Activated CD4-positive, alpha-beta T cell treated with anti-CD3 and anti-CD28 coated beads for 36 hours (primary cell): Measurements from ENCODE around the gene KIF26B. TPM values are rescaled to one million over a fixed set of nuclear protein-coding genes. Genes with fewer than 3 reads are reported as not detected.
A peak's percentile ranks its signal among the peaks of the same experiment; 100 is the strongest.

Experiments
- ATAC-seq: fragments of 200-7000 bp; cut with Tn5 transposase; one replicate; pipeline ENCODE4 v1.10.0; 2021; ENCODE audit warnings: mild to moderate bottlenecking, moderate library complexity
- CTCF ChIA-PET: fragments of 350-600 bp; sonication (Branson Sonifier 250); formaldehyde crosslinking; loops from one replicate; lab custom pipeline; 2021; ENCODE audit warnings: antibody characterized with exemption; lab: Charles Lee
- POLR2A ChIA-PET: fragments of 350-600 bp; sonication (Branson Sonifier 250); formaldehyde crosslinking; loops from one replicate; lab custom pipeline; 2021; ENCODE audit warnings: antibody characterized with exemption, inconsistent platforms; lab: Charles Lee
- DNase-seq: peaks from one replicate; pipeline ENCODE4 v3.0.0-alpha.2; 2020
- H3K27ac Mint-ChIP-seq: one replicate; pipeline ENCODE4 v1.8.0; 2021; ENCODE audit warnings: mixed read lengths
- H3K27me3 Mint-ChIP-seq: one replicate; pipeline ENCODE4 v1.8.0; 2021; ENCODE audit warnings: mixed read lengths
- H3K36me3 Mint-ChIP-seq: one replicate; pipeline ENCODE4 v1.8.0; 2021; ENCODE audit warnings: low read depth, mixed read lengths
- H3K4me1 Mint-ChIP-seq: one replicate; pipeline ENCODE4 v1.8.0; 2021; ENCODE audit warnings: mixed read lengths
- H3K4me3 Mint-ChIP-seq: one replicate; pipeline ENCODE4 v1.8.0; 2021; ENCODE audit warnings: mild to moderate bottlenecking, moderate library complexity, mixed read lengths
- H3K9me3 Mint-ChIP-seq: one replicate; pipeline ENCODE4 v1.8.0; 2021; ENCODE audit warnings: low read depth, mixed read lengths
- intact Hi-C, 2 experiments: fragments of 100-400 bp; cut with DNase I in 1 of 2; cut with micrococcal nuclease in 1 of 2; formaldehyde crosslinking; loops; one replicate each; pipeline versions ENCODE4 v1.14.2 to v1.15.1; 2022 to 2024; cut with DNase I, micrococcal nuclease
- total RNA-seq, 2 experiments: library from RNA; stranded (reverse); gene quantifications; one replicate each; pipeline ENCODE4 v1.2.3, GENCODE V29; 2021

The KIF26B gene
- total RNA-seq, 2 experiments from 2014 or later: 0.16 to 0.23 TPM

GRCh38 chr1:245448531-245448930 is 293.7 kb downstream of the KIF26B start:
- DNase-seq (no peak), ATAC-seq (no peak)
- Mint-ChIP-seq H3K4me1 (no peaks in the 10 kb centered on the region), H3K4me3 (no peak overlapping the region), H3K9me3 (no peaks in the 10 kb centered on the region), H3K27ac (no peak overlapping the region), H3K36me3 (no peaks in the 10 kb centered on the region), H3K27me3 (no peaks in the 10 kb centered on the region)
- intact Hi-C loops: loop anchor here in 1 of 2 experiments (10.0 kb wide), 1 partner anchor 294 kb away; the partner anchor contains the start of gene KIF26B
- ChIA-PET CTCF (no interaction called here), POLR2A (no interaction called here)

- intact Hi-C loops: loop anchor here in 1 of 2 experiments (10.0 kb wide), 1 partner anchor 294 kb away; the partner anchor contains the start of gene KIF26B
- Mint-ChIP-seq H3K27me3 (no peaks in the 10 kb centered on the region), H3K36me3 (no peaks in the 10 kb centered on the region), H3K4me3 (no peak overlapping the region), H3K4me1 (no peaks in the 10 kb centered on the region), H3K9me3 (no peaks in the 10 kb centered on the region), H3K27ac (no peak overlapping the region)
- ChIA-PET POLR2A (no interaction called here), CTCF (no interaction called here)
- ATAC-seq (no peak), DNase-seq (no peak)
These were observed 294.2 kb downstream of the KIF26B start for GRCh38 chr1:245448975-245449431.

GRCh38 chr1:245453541-245453940 is 298.8 kb downstream of the KIF26B start:
- H3K36me3 Mint-ChIP-seq: no peaks in the 10 kb centered on the region
- CTCF ChIA-PET: no interaction called here
- intact Hi-C loops: no loop called here
- H3K9me3 Mint-ChIP-seq: no peaks in the 10 kb centered on the region
- H3K4me1 Mint-ChIP-seq: no peaks in the 10 kb centered on the region
- ATAC-seq: no peak
- POLR2A ChIA-PET: no interaction called here
- H3K4me3 Mint-ChIP-seq: no peak overlapping the region
- H3K27me3 Mint-ChIP-seq: peaks cover 2% of the 10 kb centered on the region
- DNase-seq: no peak
- H3K27ac Mint-ChIP-seq: no peak overlapping the region

- Mint-ChIP-seq H3K9me3 (no peaks in the 10 kb centered on the region), H3K27ac (no peak overlapping the region), H3K27me3 (peaks cover 2% of the 10 kb centered on the region), H3K36me3 (no peaks in the 10 kb centered on the region), H3K4me3 (no peak overlapping the region), H3K4me1 (no peaks in the 10 kb centered on the region)
- ATAC-seq (no peak), DNase-seq (no peak)
- intact Hi-C loops: no loop called here
- ChIA-PET POLR2A (interaction anchor here (0.6 kb wide), 1 partner anchor 1180 kb away, joined by 3 read pairs; no protein-coding TSS in a partner anchor), CTCF (no interaction called here)
These were observed 299.3 kb downstream of the KIF26B start for GRCh38 chr1:245454051-245454450.

- ATAC-seq (no peak), DNase-seq (no peak)
- H3K27ac Mint-ChIP-seq: no peak overlapping the region
- H3K9me3 Mint-ChIP-seq: no peaks in the 10 kb centered on the region
- CTCF ChIA-PET: no interaction called here
- POLR2A ChIA-PET: interaction anchor here (0.7 kb wide), 1 partner anchor 832 kb away, joined by 3 read pairs; no protein-coding TSS in a partner anchor
- H3K4me1 Mint-ChIP-seq: no peaks in the 10 kb centered on the region
- no peak overlapping the region for H3K4me3 Mint-ChIP-seq
- H3K36me3 Mint-ChIP-seq: no peaks in the 10 kb centered on the region
- intact Hi-C loops: no loop called here
- peaks cover 5% of the 10 kb centered on the region for H3K27me3 Mint-ChIP-seq
These were observed 302.8 kb downstream of the KIF26B start for GRCh38 chr1:245457562-245457961.

- ATAC-seq (no peak), DNase-seq (no peak)
- H3K27me3 Mint-ChIP-seq: peaks cover 5% of the 10 kb centered on the region
- intact Hi-C loops: no loop called here
- no peaks in the 10 kb centered on the region for H3K36me3 Mint-ChIP-seq
- H3K4me1 Mint-ChIP-seq: no peaks in the 10 kb centered on the region
- H3K4me3 Mint-ChIP-seq: no peak overlapping the region
- ChIA-PET CTCF (no interaction called here), POLR2A (no interaction called here)
- H3K27ac Mint-ChIP-seq: no peak overlapping the region
- no peaks in the 10 kb centered on the region for H3K9me3 Mint-ChIP-seq
These were observed 303.4 kb downstream of the KIF26B start for GRCh38 chr1:245458234-245458633.

- CTCF ChIA-PET: no interaction called here
- no peaks in the 10 kb centered on the region for H3K9me3 Mint-ChIP-seq
These were observed 304.0 kb downstream of the KIF26B start for GRCh38 chr1:245458761-245459174.

GRCh38 chr1:245459621-245460020 is 304.8 kb downstream of the KIF26B start:
- H3K27ac Mint-ChIP-seq: no peak overlapping the region
- no peak overlapping the region for H3K4me3 Mint-ChIP-seq
- intact Hi-C loops: no loop called here
- no peaks in the 10 kb centered on the region for H3K36me3 Mint-ChIP-seq
- peaks cover 3% of the 10 kb centered on the region for H3K27me3 Mint-ChIP-seq
- ATAC-seq (no peak), DNase-seq (no peak)
- peaks cover 3% of the 10 kb centered on the region for H3K4me1 Mint-ChIP-seq
- peaks cover 4% of the 10 kb centered on the region for H3K9me3 Mint-ChIP-seq
- ChIA-PET CTCF (interaction anchor here (0.7 kb wide), 1 partner anchor 524 kb away, joined by 6 read pairs; no protein-coding TSS in a partner anchor), POLR2A (no interaction called here)

More at GRCh38 chr1:245458761-245459174, 304.0 kb downstream of the KIF26B start:
- peaks cover 5% of the 10 kb centered on the region for H3K27me3 Mint-ChIP-seq
- no peaks in the 10 kb centered on the region for H3K36me3 Mint-ChIP-seq
- H3K27ac Mint-ChIP-seq: no peak overlapping the region
- no peak for ATAC-seq
- H3K4me1 Mint-ChIP-seq: no peaks in the 10 kb centered on the region
- intact Hi-C loops: no loop called here
- H3K4me3 Mint-ChIP-seq: no peak overlapping the region
- no peak for DNase-seq
- POLR2A ChIA-PET: no interaction called here

- H3K36me3 Mint-ChIP-seq: no peaks in the 10 kb centered on the region
- CTCF ChIA-PET: no interaction called here
These were observed 306.9 kb downstream of the KIF26B start for GRCh38 chr1:245461681-245462080.

GRCh38 chr1:245462161-245462560 is 307.4 kb downstream of the KIF26B start:
- peaks cover 3% of the 10 kb centered on the region for H3K4me1 Mint-ChIP-seq
- no peaks in the 10 kb centered on the region for H3K36me3 Mint-ChIP-seq
- H3K9me3 Mint-ChIP-seq: peaks cover 4% of the 10 kb centered on the region
- no peak overlapping the region for H3K4me3 Mint-ChIP-seq
- intact Hi-C loops: no loop called here
- no peak for ATAC-seq
- DNase-seq: no peak
- H3K27me3 Mint-ChIP-seq: peaks cover 3% of the 10 kb centered on the region
- no peak overlapping the region for H3K27ac Mint-ChIP-seq
- CTCF ChIA-PET: no interaction called here
- POLR2A ChIA-PET: no interaction called here

More at GRCh38 chr1:245461681-245462080, 306.9 kb downstream of the KIF26B start:
- Mint-ChIP-seq H3K4me3 (no peak overlapping the region), H3K4me1 (peaks cover 3% of the 10 kb centered on the region), H3K9me3 (peaks cover 4% of the 10 kb centered on the region), H3K27ac (no peak overlapping the region), H3K27me3 (peaks cover 3% of the 10 kb centered on the region)
- ATAC-seq: no peak
- no peak for DNase-seq
- POLR2A ChIA-PET: no interaction called here
- intact Hi-C loops: no loop called here

GRCh38 chr1:245463392-245464165 is 308.8 kb downstream of the KIF26B start:
- POLR2A ChIA-PET: no interaction called here
- peaks cover 3% of the 10 kb centered on the region for H3K4me1 Mint-ChIP-seq
- ATAC-seq: no peak

GRCh38 chr1:245464290-245464689 is 309.5 kb downstream of the KIF26B start:
- Mint-ChIP-seq H3K9me3 (peaks cover 4% of the 10 kb centered on the region), H3K27me3 (peaks cover 3% of the 10 kb centered on the region), H3K4me3 (no peak overlapping the region), H3K27ac (no peak overlapping the region), H3K36me3 (no peaks in the 10 kb centered on the region), H3K4me1 (peaks cover 3% of the 10 kb centered on the region)
- ChIA-PET POLR2A (no interaction called here), CTCF (no interaction called here)
- intact Hi-C loops: no loop called here
- ATAC-seq (no peak), DNase-seq (peak; percentile 8)

More at GRCh38 chr1:245463392-245464165, 308.8 kb downstream of the KIF26B start:
- no peak for DNase-seq
- intact Hi-C loops: no loop called here
- H3K9me3 Mint-ChIP-seq: peaks cover 4% of the 10 kb centered on the region
- H3K27ac Mint-ChIP-seq: no peak overlapping the region
- CTCF ChIA-PET: no interaction called here
- H3K27me3 Mint-ChIP-seq: peaks cover 3% of the 10 kb centered on the region
- no peaks in the 10 kb centered on the region for H3K36me3 Mint-ChIP-seq
- no peak overlapping the region for H3K4me3 Mint-ChIP-seq
